SH-SY5Y (cell line): ENCODE data around the gene THADA.

Experiments
- GATA2 ChIP-seq: IDR thresholded peaks from 2 replicates; pipeline ENCODE4 v1.6.1; 2011; ENCODE audit warnings: mild to moderate bottlenecking, low read depth, low read length
- GATA3 ChIP-seq: IDR thresholded peaks from 2 replicates; pipeline ENCODE4 v1.6.1; 2011; ENCODE audit warnings: low read depth, mild to moderate bottlenecking, low read length, moderate library complexity

GRCh38 chr2:43539436-43539835, 56.4 kb downstream of the THADA start:
- TF ChIP-seq GATA2, result no peak
- no peak for TF ChIP-seq GATA3
